AG09319 (cell line): ENCODE data around the gene MTREX.
A peak's percentile ranks its signal among the peaks of the same experiment; 100 is the strongest.

Experiments
- DNase-seq: peaks from one replicate; pipeline ENCODE4 v3.0.0-alpha.2; 2010; ENCODE audit warnings: low read depth; ENCODE audit errors: extremely low read depth
- CTCF ChIP-seq: IDR thresholded peaks from 2 replicates; pipeline ENCODE4 v1.5.1; 2011; ENCODE audit warnings: low read depth, mild to moderate bottlenecking, inconsistent platforms, low read length, moderate library complexity

MTREX gene

GRCh38 chr5:55294935-55295334, 12.9 kb upstream of the MTREX start:
- DNase-seq = no peak
- TF ChIP-seq CTCF = no peak

GRCh38 chr5:55300890-55301289, 6.9 kb upstream of the MTREX start:
- DNase-seq = no peak
- TF ChIP-seq CTCF = no peak

GRCh38 chr5:55303238-55303690, 4.5 kb upstream of the MTREX start:
- TF ChIP-seq CTCF = no peak
- peak; percentile 80 for DNase-seq

- TF ChIP-seq CTCF = no peak
These were observed 3.2 kb upstream of the MTREX start for GRCh38 chr5:55304584-55304983.

GRCh38 chr5:55305345-55305744, 2.4 kb upstream of the MTREX start:
- no peak for TF ChIP-seq CTCF
- DNase-seq = no peak

More at GRCh38 chr5:55304584-55304983, 3.2 kb upstream of the MTREX start:
- DNase-seq = no peak

GRCh38 chr5:55306641-55307382, 977 bp upstream of the MTREX start:
- no peak for DNase-seq
- TF ChIP-seq CTCF = no peak

- no peak for DNase-seq
These were observed 556 bp downstream of the MTREX start for GRCh38 chr5:55308254-55308836.

More at GRCh38 chr5:55308254-55308836, 556 bp downstream of the MTREX start:
- no peak for TF ChIP-seq CTCF
